Lung (tissue), 12 donors: ENCODE results near the gene FKBP8. TPM values are rescaled to one million over a fixed set of nuclear protein-coding genes. Genes with fewer than 3 reads are reported as not detected.
A peak's percentile ranks its signal among the peaks of the same experiment; 100 is the strongest.

ENCODE experiments used
- ATAC-seq: fragments of 200-7000 bp; cut with Tn5 transposase; one replicate; pipeline ENCODE4 v1.9.1; 2020; ENCODE audit warnings: moderate number of reproducible peaks; ENCODE audit not compliant: insufficient read depth, low FRiP score
- DNase-seq, 3 donors: peaks; one replicate each; pipeline ENCODE4 v3.0.0-alpha.2; 2013 to 2017
- H3K27ac ChIP-seq, 2 donors: one replicate each; pipeline ENCODE4 v1.5.1; 2013; ENCODE audit warnings: mild to moderate bottlenecking in 2 of 2, moderate library complexity in 2 of 2, control low read depth in 1 of 2, inconsistent platforms in 1 of 2, low read depth in 1 of 2, low read length in 1 of 2
- H3K27me3 ChIP-seq, 3 donors: one replicate each; pipeline ENCODE4 v1.5.1; 2013; ENCODE audit warnings: low read length in 2 of 3; ENCODE audit not compliant: control insufficient read depth in 3 of 3, insufficient read depth in 3 of 3
- H3K36me3 ChIP-seq, 4 donors: one replicate each; pipeline ENCODE4 v1.5.1; 2013; ENCODE audit warnings: low read length in 4 of 4, mild to moderate bottlenecking in 1 of 4, moderate library complexity in 1 of 4; ENCODE audit not compliant: control insufficient read depth in 4 of 4, insufficient read depth in 4 of 4
- H3K4me1 ChIP-seq, 5 donors: one replicate each; pipeline ENCODE4 v1.5.1; 2013; ENCODE audit warnings: low read length in 5 of 5, mild to moderate bottlenecking in 2 of 5, moderate library complexity in 1 of 5; ENCODE audit not compliant: control insufficient read depth in 5 of 5, insufficient read depth in 5 of 5
- H3K4me3 ChIP-seq: one replicate; pipeline ENCODE4 v1.5.1; 2013; ENCODE audit warnings: mild to moderate bottlenecking, control low read depth, moderate library complexity
- H3K9ac ChIP-seq, 2 donors: one replicate each; pipeline ENCODE4 v1.5.1; 2013; ENCODE audit warnings: low read length in 2 of 2, control low read depth in 1 of 2; ENCODE audit not compliant: insufficient read depth in 1 of 2
- H3K9me3 ChIP-seq, 4 donors: one replicate each; pipeline ENCODE4 v1.5.1; 2013; ENCODE audit warnings: low read length in 3 of 4, mild to moderate bottlenecking in 1 of 4, moderate library complexity in 1 of 4; ENCODE audit not compliant: control insufficient read depth in 4 of 4, insufficient read depth in 3 of 4
- WGBS, 2 donors: extraction: QIAGEN DNeasy Blood & Tissue Kit; methylation state at CpG; one replicate each; pipeline ENCODE4 v1.1.7; 2013; 5-methylcytosine and 5-hydroxymethylcytosine counted together
- polyA plus RNA-seq, 2 donors: library from polyadenylated mRNA; stranded (reverse); fragments of 200-250 nt; gene quantifications; one replicate each; pipeline ENCODE4 v1.2.1, GENCODE V29; 2013
- total RNA-seq, 2 donors: library from RNA; depleted of rRNA in 1 of 2; stranded (reverse); fragments of >200 nt in 1 of 2; gene quantifications; one replicate each; pipeline ENCODE4 v1.2.1, GENCODE V29; 2014 to 2021
- TF ChIP-seq, protein P1 (sequence below): IDR thresholded peaks from 2 replicates; pipeline ENCODE4 v1.5.1; 2012; ENCODE audit warnings: mild to moderate bottlenecking; ENCODE audit errors: control extremely low read depth, extremely low read depth
- donor health status: control.
- donor health status: control.
- donor health status: Bipolar disorder and iron deficiency.
- donor health status: healthy.
- donor health status: DM: yes; HTN: yes; CAD: no.

FKBP8 gene
- total and polyA plus RNA-seq, 4 donors = 168 to 357 (median 230) TPM

DNA sequence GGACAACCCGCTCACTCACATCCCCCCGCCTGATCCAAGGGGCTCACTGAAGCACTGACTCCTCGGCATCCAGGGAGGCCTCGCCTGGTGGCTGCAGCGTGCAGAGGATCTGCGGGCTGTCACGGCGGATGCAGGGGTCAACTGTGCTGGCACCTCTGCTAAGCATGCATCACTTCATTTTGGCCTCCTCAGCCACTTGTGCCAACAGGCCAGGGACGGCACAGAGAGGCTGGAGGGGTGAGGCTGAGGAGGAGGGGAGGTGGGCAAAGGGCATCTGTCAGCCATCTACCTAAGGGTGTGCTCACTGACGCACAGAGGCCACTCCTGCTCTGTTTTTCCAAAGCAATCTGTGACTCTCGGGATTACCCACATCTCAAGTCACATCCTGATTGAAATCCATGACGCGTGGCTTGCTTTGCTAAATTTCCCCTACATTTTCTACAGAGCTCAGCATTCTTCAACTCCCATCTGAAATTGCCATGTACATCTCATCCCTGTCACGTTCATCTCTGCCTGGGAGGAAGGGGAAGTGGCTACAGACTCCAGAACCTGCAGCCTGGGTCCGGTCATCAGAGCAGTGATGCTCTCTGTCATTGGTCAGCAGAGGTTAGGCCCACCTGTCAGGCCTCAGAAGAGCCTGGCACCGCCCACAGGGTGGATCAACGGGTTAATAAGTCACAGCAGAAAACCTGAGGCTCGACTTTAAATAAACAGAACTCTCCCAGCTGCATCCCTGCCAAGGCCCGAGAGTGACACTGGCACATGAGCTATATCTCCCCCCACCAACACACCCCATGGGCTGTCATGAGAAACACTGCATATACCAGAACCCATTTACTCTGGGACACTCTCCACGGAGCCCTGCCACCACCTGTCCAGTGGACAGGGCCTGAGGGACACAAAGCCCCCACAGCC is 39.1 kb downstream of the FKBP8 start:
- DNase-seq = peak in 1 of 3 donors; percentile 30
- TF ChIP-seq, protein P1, sequence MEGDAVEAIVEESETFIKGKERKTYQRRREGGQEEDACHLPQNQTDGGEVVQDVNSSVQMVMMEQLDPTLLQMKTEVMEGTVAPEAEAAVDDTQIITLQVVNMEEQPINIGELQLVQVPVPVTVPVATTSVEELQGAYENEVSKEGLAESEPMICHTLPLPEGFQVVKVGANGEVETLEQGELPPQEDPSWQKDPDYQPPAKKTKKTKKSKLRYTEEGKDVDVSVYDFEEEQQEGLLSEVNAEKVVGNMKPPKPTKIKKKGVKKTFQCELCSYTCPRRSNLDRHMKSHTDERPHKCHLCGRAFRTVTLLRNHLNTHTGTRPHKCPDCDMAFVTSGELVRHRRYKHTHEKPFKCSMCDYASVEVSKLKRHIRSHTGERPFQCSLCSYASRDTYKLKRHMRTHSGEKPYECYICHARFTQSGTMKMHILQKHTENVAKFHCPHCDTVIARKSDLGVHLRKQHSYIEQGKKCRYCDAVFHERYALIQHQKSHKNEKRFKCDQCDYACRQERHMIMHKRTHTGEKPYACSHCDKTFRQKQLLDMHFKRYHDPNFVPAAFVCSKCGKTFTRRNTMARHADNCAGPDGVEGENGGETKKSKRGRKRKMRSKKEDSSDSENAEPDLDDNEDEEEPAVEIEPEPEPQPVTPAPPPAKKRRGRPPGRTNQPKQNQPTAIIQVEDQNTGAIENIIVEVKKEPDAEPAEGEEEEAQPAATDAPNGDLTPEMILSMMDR = no peak
- WGBS, 2 donors = 62 to 65% methylated on average over 20 of the region's 20 CpGs
- peaks cover 5 to 77% (median 20%) of the 10 kb centered on the region in 5 donors for H3K4me1 ChIP-seq
- no peak overlapping the region for H3K27ac ChIP-seq
- no peaks in the 10 kb centered on the region for H3K27me3 ChIP-seq
- no peaks in the 10 kb centered on the region for H3K36me3 ChIP-seq
- no peak overlapping the region for H3K4me3 ChIP-seq
- H3K9me3 ChIP-seq = no peaks in the 10 kb centered on the region
- H3K9ac ChIP-seq = no peak overlapping the region
- ATAC-seq = no peak

DNA sequence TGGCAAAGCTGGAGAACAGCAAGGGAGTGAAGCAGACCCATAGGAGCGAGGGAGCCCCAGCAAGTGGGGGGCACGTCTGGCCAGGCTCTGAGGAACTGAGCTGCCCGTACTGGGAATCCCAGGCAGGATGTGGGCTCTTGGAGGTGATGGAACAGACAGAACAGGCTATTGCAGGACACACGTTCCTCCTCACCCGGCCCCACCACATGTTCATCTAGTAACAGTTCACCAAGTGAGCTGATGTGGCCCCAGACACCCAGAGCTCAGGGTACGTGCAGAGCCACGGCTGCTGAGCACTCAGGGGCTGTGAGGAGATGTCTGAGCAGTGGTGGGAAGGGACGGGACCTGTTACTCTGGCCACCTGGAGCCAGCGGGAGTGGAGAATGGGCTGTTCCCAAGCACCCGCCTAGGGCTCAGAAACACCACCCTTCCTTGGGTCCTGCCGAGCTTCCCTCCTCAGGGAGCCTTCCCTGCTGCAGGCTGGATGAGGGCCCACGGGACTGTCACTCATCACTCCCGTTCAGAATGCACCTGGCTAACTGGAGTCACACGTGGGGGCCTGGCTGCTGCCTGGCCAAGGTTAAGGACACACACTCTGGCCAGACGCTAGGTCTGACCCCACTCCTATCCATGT is 39.9 kb downstream of the FKBP8 start:
- DNase-seq (no peak), ATAC-seq (no peak)
- WGBS, 2 donors = 59 to 72% methylated on average over 15 of the region's 15 CpGs
- no peaks in the 10 kb centered on the region for H3K9me3 ChIP-seq
- H3K9ac ChIP-seq = no peak overlapping the region
- no peak overlapping the region for H3K27ac ChIP-seq
- no peaks in the 10 kb centered on the region for H3K36me3 ChIP-seq
- no peaks in the 10 kb centered on the region for H3K27me3 ChIP-seq
- peaks cover 5 to 75% (median 20%) of the 10 kb centered on the region in 5 donors for H3K4me1 ChIP-seq
- TF ChIP-seq, protein P1 = no peak
- H3K4me3 ChIP-seq = no peak overlapping the region

DNA sequence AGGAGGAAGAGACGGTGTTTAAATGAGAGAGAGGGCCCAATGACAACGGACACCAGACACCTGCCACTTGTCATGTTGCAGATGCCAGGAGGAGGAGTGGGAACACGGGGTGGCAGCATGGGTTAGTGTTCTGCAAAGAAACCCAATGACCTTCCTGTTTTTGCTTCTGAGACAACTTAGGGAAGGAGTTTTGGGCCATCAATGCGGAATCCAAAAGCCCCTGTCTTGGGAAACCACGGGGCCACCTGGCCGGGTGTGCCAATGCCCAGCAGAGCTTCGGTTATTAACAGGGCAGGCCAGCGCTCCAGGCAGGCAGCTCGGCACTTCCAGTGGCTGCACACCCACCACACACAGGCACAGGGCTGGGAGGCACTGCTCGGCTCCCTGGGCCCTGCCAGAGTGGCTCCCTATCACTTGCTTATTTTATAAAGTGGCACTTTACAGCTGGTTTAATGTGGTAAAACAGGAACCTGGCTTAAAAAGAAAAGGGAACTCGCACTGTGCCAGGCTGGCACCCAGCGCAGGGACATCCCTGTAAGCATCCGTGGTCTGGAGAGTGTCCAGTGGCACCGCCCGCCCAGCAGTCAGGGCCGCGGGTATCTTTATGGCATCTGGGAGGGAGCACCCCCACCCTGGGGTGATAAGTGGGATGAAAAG is 40.6 kb downstream of the FKBP8 start:
- H3K4me3 ChIP-seq = no peak overlapping the region
- TF ChIP-seq, protein P1 = no peak
- ATAC-seq (peak; percentile 53), DNase-seq (no peak)
- 25 to 44% methylated on average over 17 of the region's 17 CpGs for WGBS, 2 donors
- peaks cover 5 to 73% (median 18%) of the 10 kb centered on the region in 5 donors for H3K4me1 ChIP-seq
- H3K27me3 ChIP-seq = no peaks in the 10 kb centered on the region
- no peaks in the 10 kb centered on the region for H3K36me3 ChIP-seq
- no peak overlapping the region for H3K9ac ChIP-seq
- H3K9me3 ChIP-seq = no peaks in the 10 kb centered on the region
- peak overlapping the region in 1 of 2 donors; percentile 34 for H3K27ac ChIP-seq
